ENCODE measurements around the gene INTS6L. TPM values are rescaled to one million over a fixed set of nuclear protein-coding genes. Genes with fewer than 3 reads are reported as not detected.
A peak's percentile ranks its signal among the peaks of the same experiment; 100 is the strongest.
"Not testable (repeated sequence)": the region's sequence is repeated elsewhere in the genome, so short reads cannot be mapped to it uniquely, and the experiment has no call there.

INTS6L gene
- total RNA-seq, 1 donor from 2014 or later = 14.6 TPM

DNA sequence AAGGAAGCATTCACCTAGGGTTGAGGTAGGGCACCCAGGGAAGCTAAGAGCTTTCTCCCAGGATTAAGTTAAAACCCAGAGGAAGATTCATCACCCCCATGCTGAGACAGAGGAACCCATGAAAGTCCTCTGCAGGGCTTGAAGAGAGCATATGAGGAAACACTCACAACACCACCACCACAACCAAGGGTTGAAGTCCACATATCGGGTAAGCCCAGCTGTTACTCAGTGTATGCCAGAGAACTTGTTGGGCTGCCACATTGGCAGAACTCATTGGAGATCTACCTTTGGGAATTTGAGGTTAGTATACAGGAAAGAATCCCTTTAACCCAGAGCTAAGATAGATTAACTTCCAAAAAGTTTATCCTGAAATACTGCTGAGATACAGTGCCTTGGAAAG, 75.1 kb downstream of the INTS6L start:
- no peak for DNase-seq (ENCODE audit: low spot score, unreplicated experiment)
- Mint-ChIP-seq H3K4me3 (ENCODE audit: low read depth) (no peak overlapping the region), H3K4me1 (ENCODE audit: low read depth) (peaks cover 2% of the 10 kb centered on the region), H3K9me3 (ENCODE audit: low read depth) (peaks cover 20% of the 10 kb centered on the region), H3K27me3 (no peaks in the 10 kb centered on the region), H3K36me3 (ENCODE audit: insufficient read depth) (no peaks in the 10 kb centered on the region), H3K27ac (no peak overlapping the region)
- no peak for TF ChIP-seq CTCF (IDR thresholded peaks at IDR 0.05; ENCODE audit: unreplicated experiment)

GRCh38 chrX:135596495-135596894, 76.0 kb downstream of the INTS6L start:
- TF ChIP-seq CTCF (IDR thresholded peaks at IDR 0.05; ENCODE audit: unreplicated experiment) = peak; percentile 49
- Mint-ChIP-seq H3K4me1 (ENCODE audit: low read depth) (peaks cover 2% of the 10 kb centered on the region), H3K36me3 (ENCODE audit: insufficient read depth) (no peaks in the 10 kb centered on the region), H3K27me3 (no peaks in the 10 kb centered on the region), H3K27ac (no peak overlapping the region), H3K9me3 (ENCODE audit: low read depth) (peaks cover 25% of the 10 kb centered on the region), H3K4me3 (ENCODE audit: low read depth) (no peak overlapping the region)
- DNase-seq (ENCODE audit: low spot score, unreplicated experiment) = peak; percentile 16

DNA sequence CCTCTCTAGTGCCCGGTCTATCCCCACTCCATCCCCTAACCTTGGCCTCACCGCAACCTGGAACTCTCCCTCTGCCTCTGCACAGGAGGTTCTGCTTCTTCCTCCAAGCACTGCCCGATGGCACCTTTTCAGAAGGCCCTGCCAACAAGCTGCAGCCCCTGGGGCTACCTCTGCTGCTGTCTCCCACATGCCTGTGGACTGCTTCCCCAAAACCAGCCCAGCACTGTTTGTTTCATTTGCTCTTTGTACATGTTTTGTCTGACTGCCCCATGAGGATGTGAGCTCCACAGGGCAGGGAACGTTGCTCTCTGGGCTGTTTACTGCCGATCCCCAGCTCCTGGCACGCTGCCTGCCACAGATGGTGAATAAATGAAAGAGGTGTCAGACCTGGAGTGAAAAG, 85.4 kb downstream of the INTS6L start:
- Mint-ChIP-seq H3K27ac (no peak overlapping the region), H3K4me1 (ENCODE audit: low read depth) (no peaks in the 10 kb centered on the region), H3K9me3 (ENCODE audit: low read depth) (peaks cover 27% of the 10 kb centered on the region), H3K36me3 (ENCODE audit: insufficient read depth) (no peaks in the 10 kb centered on the region), H3K4me3 (ENCODE audit: low read depth) (no peak overlapping the region), H3K27me3 (no peaks in the 10 kb centered on the region)
- no peak for DNase-seq (ENCODE audit: low spot score, unreplicated experiment)
- TF ChIP-seq CTCF (IDR thresholded peaks at IDR 0.05; ENCODE audit: unreplicated experiment) = no peak

DNA sequence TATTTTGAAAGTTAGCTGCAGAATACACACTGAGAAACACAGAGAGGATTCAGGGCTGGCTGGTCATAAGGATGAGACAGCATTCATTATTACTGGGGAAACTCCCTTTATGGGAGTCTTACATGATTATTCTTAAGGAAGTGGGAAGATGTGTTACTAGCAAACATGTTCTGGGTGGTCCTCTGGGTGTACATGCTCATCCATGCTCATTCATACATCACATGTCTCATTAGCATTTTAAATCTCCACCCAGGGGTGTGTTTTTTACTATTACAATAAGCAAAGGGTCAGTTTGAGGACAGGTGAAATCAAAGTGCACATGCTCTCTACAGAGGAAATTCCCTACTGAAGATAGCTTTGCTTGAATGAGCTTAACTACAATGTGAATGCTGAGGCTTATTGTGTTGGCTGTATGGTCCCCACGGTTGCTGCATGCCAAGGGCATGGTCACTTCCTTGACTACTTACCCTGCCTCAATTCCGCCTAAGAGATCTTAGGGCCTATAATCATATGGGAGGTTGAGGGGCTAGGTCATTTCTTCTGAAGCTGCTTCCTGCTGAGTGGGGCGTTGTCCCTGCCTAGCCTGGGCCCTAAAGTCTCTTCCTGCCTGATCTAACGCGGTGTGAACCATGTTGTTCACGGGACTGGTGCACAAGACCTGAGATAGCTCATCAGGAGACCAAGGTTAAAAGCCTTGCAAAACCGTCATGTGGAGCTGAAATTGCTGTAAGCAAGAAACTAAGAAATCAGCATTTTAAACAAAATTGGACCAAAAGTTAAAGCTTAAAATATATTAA, 104.1 kb downstream of the INTS6L start:
- H3K4me1 Mint-ChIP-seq (ENCODE audit: low read depth); H3K27ac Mint-ChIP-seq; DNase-seq (ENCODE audit: low spot score, unreplicated experiment); H3K9me3 Mint-ChIP-seq (ENCODE audit: low read depth); H3K27me3 Mint-ChIP-seq; H3K36me3 Mint-ChIP-seq (ENCODE audit: insufficient read depth); H3K4me3 Mint-ChIP-seq (ENCODE audit: low read depth): not testable (repeated sequence)

DNA sequence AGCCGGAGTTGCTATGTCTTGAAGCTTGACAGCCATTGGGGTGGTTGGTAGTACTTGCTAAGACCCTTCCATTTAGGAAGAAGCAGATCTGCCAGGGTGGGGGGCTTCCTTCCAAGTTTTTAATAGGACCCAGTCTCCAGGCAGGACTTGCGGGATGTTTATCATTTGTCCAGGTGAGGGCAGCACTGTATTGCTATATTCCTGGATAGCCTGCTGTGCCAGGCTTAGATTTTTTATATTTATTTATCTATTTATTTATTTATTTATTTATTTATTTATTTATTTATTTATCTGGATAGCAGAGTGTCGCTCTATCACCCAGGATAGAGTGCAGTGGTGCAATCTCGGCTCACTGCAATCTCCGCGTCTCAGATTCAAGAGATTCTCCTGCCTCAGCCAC, 105.5 kb downstream of the INTS6L start:
- H3K9me3 Mint-ChIP-seq (ENCODE audit: low read depth) = peaks cover 2% of the 10 kb centered on the region
- H3K4me3 Mint-ChIP-seq (ENCODE audit: low read depth) = no peak overlapping the region
- H3K36me3 Mint-ChIP-seq (ENCODE audit: insufficient read depth) = no peaks in the 10 kb centered on the region
- H3K27me3 Mint-ChIP-seq = no peaks in the 10 kb centered on the region
- no peak for DNase-seq (ENCODE audit: low spot score, unreplicated experiment)
- no peak overlapping the region for H3K27ac Mint-ChIP-seq
- peak; percentile 30 for TF ChIP-seq CTCF (IDR thresholded peaks at IDR 0.05; ENCODE audit: unreplicated experiment)
- no peaks in the 10 kb centered on the region for H3K4me1 Mint-ChIP-seq (ENCODE audit: low read depth)

DNA sequence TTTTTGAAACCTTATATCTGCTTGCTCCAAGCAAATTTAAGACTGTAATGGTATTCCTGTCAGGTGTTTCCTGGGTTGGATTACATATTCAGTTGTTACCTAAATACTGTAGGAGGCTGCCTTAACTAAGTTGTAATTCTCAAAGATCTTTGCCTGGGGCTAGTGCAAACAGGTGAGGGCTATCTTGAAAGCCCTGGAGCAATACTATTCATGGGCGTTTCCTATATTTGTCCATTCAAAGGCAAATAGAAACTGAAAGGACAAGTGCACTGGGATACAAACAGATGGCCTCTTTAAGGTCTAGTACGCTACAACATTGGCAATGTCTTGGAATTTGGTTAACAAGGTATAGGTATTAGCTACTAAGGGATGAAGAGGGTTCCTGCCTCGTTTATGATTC, 108.9 kb downstream of the INTS6L start:
- no peak for TF ChIP-seq CTCF (IDR thresholded peaks at IDR 0.05; ENCODE audit: unreplicated experiment)
- H3K36me3 Mint-ChIP-seq (ENCODE audit: insufficient read depth) = no peaks in the 10 kb centered on the region
- H3K27me3 Mint-ChIP-seq = no peaks in the 10 kb centered on the region
- H3K4me1 Mint-ChIP-seq (ENCODE audit: low read depth) = no peaks in the 10 kb centered on the region
- DNase-seq (ENCODE audit: low spot score, unreplicated experiment) = no peak
- no peak overlapping the region for H3K27ac Mint-ChIP-seq
- no peak overlapping the region for H3K4me3 Mint-ChIP-seq (ENCODE audit: low read depth)
- H3K9me3 Mint-ChIP-seq (ENCODE audit: low read depth) = peaks cover 8% of the 10 kb centered on the region

All from progenitor cell of endocrine pancreas (in vitro differentiated cells).